ENCODE measurements around the gene ANKRD44.

DNA sequence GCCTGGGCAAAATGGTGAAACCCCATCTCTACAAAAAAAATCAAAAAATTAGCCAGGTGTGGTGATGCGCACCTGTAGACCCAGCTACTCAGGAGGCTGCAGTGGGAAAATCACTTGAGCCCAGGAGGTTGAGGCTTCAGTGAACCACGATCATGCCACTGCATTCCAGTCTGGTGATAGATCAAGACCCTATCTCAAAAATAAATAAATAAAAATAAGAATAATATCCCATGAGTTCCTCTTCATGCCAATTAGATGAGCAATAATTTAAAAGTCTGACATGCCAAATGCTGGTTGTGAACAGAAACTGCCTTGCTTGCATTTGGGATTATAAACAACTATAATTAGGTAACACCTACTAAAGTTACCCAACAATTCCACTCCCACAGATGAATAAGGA is 22.1 kb upstream of the ANKRD44 start:
- TF ChIP-seq, protein P1, sequence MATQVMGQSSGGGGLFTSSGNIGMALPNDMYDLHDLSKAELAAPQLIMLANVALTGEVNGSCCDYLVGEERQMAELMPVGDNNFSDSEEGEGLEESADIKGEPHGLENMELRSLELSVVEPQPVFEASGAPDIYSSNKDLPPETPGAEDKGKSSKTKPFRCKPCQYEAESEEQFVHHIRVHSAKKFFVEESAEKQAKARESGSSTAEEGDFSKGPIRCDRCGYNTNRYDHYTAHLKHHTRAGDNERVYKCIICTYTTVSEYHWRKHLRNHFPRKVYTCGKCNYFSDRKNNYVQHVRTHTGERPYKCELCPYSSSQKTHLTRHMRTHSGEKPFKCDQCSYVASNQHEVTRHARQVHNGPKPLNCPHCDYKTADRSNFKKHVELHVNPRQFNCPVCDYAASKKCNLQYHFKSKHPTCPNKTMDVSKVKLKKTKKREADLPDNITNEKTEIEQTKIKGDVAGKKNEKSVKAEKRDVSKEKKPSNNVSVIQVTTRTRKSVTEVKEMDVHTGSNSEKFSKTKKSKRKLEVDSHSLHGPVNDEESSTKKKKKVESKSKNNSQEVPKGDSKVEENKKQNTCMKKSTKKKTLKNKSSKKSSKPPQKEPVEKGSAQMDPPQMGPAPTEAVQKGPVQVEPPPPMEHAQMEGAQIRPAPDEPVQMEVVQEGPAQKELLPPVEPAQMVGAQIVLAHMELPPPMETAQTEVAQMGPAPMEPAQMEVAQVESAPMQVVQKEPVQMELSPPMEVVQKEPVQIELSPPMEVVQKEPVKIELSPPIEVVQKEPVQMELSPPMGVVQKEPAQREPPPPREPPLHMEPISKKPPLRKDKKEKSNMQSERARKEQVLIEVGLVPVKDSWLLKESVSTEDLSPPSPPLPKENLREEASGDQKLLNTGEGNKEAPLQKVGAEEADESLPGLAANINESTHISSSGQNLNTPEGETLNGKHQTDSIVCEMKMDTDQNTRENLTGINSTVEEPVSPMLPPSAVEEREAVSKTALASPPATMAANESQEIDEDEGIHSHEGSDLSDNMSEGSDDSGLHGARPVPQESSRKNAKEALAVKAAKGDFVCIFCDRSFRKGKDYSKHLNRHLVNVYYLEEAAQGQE (IDR thresholded peaks at IDR 0.05; ENCODE audit: insufficient read depth in 1 of 2, low read depth in 2 of 2, low read length in 2 of 2) = no peak
- TF ChIP-seq TAF1 (IDR thresholded peaks at IDR 0.05; ENCODE audit: borderline replicate concordance, insufficient read depth, low read length) (no peak), POLR2AphosphoS5 (IDR thresholded peaks at IDR 0.05; ENCODE audit: low read depth, low read length) (no peak), SIN3A (IDR thresholded peaks at IDR 0.05; ENCODE audit: borderline replicate concordance, insufficient read depth, low read length) (no peak)

Data from PFSK-1 (cell line).